ENCODE measurements around the gene ZDHHC6.
"Not testable (repeated sequence)": the region's sequence is repeated elsewhere in the genome, so short reads cannot be mapped to it uniquely, and the experiment has no call there.

ZDHHC6 gene

DNA sequence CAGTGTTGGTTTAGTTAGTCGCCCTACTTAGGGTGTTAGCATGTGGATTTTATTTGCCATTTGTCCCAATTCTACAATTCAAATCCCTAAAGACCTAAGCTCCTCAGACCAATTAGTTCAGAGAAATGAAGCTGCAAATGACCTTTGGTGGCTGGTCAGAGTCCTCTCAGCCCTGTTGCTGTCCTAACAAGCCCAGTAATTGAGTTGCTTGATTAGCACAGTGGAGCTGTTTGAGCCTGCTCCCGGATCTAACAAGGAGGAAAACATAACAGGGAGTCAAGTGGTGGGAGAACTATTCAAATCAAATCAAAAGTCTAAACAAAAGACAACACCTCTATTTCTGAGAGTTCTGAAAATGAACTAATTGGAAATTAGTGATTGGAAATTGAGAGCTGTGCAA, 22.1 kb downstream of the ZDHHC6 start:
- no peaks in the 10 kb centered on the region for H3K9me3 Mint-ChIP-seq
- H3K27me3 Mint-ChIP-seq (ENCODE audit: low read depth) = no peaks in the 10 kb centered on the region
- peaks cover 49% of the 10 kb centered on the region for H3K36me3 Mint-ChIP-seq (ENCODE audit: low read depth)
- no peak overlapping the region for H3K4me3 Mint-ChIP-seq
- no peaks in the 10 kb centered on the region for H3K4me1 Mint-ChIP-seq (ENCODE audit: low read depth)
- H3K27ac Mint-ChIP-seq = no peak overlapping the region

DNA sequence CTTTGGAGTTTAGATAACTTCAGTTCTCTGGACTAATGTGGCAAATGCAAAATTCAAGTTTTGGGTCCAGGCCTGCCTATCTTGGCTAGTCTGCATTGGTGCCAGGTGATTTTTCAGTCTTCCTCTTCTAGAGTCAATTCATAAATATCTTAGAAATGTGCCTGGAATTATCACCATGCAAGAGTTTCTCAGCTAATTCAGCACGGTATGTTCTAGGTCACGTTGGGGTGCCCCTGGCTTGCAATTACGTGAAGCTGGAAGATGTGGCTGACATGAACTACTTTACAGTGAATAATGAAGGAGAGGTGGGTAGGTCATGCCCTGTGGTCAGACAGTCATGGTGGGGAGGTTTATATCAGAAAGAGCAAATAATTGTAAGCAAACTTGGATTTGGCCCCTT, 25.0 kb downstream of the ZDHHC6 start:
- Mint-ChIP-seq H3K9me3 (no peaks in the 10 kb centered on the region), H3K4me3 (no peak overlapping the region), H3K36me3 (ENCODE audit: low read depth) (peaks cover 35% of the 10 kb centered on the region), H3K27me3 (ENCODE audit: low read depth) (no peaks in the 10 kb centered on the region), H3K4me1 (ENCODE audit: low read depth) (no peaks in the 10 kb centered on the region), H3K27ac (no peak overlapping the region)

DNA sequence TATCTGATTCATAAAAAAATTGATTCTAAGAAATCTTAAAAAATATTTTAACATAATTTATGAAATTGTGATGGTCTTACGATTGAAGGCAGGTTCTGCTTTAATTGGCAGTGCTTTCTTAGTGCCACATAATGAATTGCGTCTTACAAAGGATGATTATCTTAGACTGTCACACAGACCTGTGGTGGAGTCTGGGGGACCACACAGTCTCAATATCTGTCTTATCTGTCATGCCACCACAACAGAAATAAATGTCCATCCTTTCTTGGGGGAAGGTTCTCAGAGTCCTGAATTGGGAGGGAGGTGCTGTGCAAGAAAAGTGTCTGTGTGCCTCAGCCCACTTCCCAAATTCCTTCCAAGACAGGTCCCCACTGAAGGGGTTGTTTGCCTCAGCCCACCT, 34.0 kb downstream of the ZDHHC6 start:
- Mint-ChIP-seq H3K4me3 (no peak overlapping the region), H3K4me1 (ENCODE audit: low read depth) (no peaks in the 10 kb centered on the region), H3K36me3 (ENCODE audit: low read depth) (peaks cover 54% of the 10 kb centered on the region), H3K9me3 (no peaks in the 10 kb centered on the region), H3K27ac (no peak overlapping the region), H3K27me3 (ENCODE audit: low read depth) (no peaks in the 10 kb centered on the region)

DNA sequence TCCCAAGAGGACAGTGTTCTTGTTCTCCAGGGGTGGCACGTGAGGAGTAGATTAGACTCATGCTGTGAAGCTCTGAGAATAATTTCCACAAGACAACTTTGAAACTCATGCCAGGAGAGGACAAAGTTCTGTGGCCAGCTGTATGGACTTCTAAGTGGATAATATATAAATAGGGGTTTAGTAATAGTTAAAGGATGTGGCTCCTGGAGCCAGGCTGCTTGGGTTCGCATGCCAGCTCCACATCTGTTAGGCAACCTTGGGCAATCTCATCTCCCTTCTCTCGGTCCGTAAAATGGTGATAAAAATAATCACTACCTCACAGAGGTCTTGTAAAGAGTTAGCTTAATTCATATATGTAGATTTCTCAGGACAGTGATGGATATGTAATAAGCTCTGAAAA, 37.0 kb downstream of the ZDHHC6 start:
- Mint-ChIP-seq H3K36me3 (ENCODE audit: low read depth) (peaks cover 61% of the 10 kb centered on the region), H3K27ac (no peak overlapping the region), H3K4me3 (no peak overlapping the region), H3K27me3 (ENCODE audit: low read depth) (no peaks in the 10 kb centered on the region), H3K4me1 (ENCODE audit: low read depth) (no peaks in the 10 kb centered on the region), H3K9me3 (peaks cover 13% of the 10 kb centered on the region)

DNA sequence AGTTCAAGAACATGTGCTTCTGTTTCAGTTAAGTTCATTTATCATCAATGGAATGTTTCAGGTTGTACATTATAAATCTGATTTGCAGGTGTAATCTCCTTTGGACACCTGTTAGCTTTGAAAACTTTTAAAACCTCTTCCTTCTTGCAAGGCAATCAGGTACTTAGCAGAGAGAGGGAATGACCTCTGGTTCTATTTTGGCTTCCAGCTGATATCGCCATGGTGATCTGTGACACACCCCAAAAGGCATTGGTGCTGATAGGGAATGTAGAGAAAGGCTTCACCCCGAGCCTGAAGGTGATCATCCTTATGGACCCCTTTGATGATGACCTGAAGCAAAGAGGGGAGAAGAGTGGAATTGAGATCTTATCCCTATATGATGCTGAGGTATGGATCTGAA, 37.4 kb downstream of the ZDHHC6 start:
- Mint-ChIP-seq H3K36me3 (ENCODE audit: low read depth) (peaks cover 63% of the 10 kb centered on the region), H3K9me3 (peaks cover 13% of the 10 kb centered on the region), H3K27me3 (ENCODE audit: low read depth) (no peaks in the 10 kb centered on the region), H3K27ac (no peak overlapping the region), H3K4me1 (ENCODE audit: low read depth) (no peaks in the 10 kb centered on the region), H3K4me3 (no peak overlapping the region)

DNA sequence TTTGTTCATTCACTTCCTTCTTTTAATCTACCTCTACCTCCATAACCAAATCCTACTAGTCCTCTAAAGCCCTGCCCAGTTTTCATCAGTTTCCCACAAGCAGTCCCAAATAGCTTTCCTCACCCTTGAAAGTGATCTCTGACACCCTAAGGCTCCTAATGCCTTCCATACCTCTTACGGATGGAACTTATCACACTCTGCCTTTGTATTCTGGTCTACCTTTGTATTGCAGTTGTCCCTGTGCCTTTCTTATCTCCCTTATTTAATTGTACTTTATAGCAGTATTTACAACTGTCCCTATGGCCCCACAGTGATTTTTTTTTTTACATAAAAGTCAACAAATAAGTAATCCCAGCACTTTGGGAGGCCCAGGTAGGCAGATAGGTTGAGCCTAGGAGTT, 39.0 kb downstream of the ZDHHC6 start:
- no peaks in the 10 kb centered on the region for H3K4me1 Mint-ChIP-seq (ENCODE audit: low read depth)
- no peaks in the 10 kb centered on the region for H3K27me3 Mint-ChIP-seq (ENCODE audit: low read depth)
- H3K27ac Mint-ChIP-seq = peak overlapping the region; percentile 8
- no peak overlapping the region for H3K4me3 Mint-ChIP-seq
- H3K36me3 Mint-ChIP-seq (ENCODE audit: low read depth) = peaks cover 67% of the 10 kb centered on the region
- peaks cover 13% of the 10 kb centered on the region for H3K9me3 Mint-ChIP-seq

DNA sequence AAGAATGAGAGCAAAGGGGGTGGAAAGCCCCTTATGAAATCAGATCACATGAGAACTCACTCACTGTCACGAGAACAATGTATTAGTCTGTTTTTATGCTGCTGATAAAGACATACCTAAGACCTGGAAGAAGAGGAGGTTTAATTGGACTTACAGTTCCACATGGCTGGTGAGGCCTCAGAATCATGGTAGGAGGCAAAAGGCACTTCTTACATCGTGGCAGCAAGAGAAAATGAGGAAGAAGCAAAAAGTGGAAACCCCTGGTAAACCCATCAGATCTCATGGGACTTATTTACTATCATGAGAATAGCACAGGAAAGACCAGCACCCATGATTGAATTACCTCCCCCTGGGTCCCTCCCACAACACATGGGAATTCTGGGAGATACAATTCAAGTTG, 39.9 kb downstream of the ZDHHC6 start:
- Mint-ChIP-seq H3K9me3 (peaks cover 13% of the 10 kb centered on the region), H3K36me3 (ENCODE audit: low read depth) (peaks cover 68% of the 10 kb centered on the region)
- H3K4me3 Mint-ChIP-seq; H3K27ac Mint-ChIP-seq; H3K27me3 Mint-ChIP-seq (ENCODE audit: low read depth); H3K4me1 Mint-ChIP-seq (ENCODE audit: low read depth): not testable (repeated sequence)

DNA sequence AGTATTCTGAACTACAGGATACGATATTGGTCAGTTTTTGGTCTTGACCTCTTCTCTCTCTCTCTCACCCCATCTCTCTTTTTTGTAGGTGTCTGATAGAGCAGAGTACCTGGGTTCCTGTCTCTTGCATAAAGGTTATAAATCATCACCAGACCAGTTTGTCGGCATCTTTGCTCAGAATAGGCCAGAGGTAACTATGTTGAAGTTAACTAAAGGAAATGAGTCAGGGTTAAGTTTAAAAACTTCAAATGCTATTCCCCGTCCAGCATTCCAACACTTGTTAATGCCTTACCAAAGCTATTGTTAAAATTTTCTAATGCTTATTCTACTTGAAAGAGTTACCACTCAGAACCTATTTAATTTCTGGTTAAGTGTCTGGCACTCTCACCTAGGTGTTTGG, 42.1 kb downstream of the ZDHHC6 start:
- H3K36me3 Mint-ChIP-seq (ENCODE audit: low read depth) = peaks cover 62% of the 10 kb centered on the region
- H3K9me3 Mint-ChIP-seq = peaks cover 13% of the 10 kb centered on the region
- H3K4me3 Mint-ChIP-seq = no peak overlapping the region
- H3K27me3 Mint-ChIP-seq (ENCODE audit: low read depth) = no peaks in the 10 kb centered on the region
- no peak overlapping the region for H3K27ac Mint-ChIP-seq
- no peaks in the 10 kb centered on the region for H3K4me1 Mint-ChIP-seq (ENCODE audit: low read depth)

DNA sequence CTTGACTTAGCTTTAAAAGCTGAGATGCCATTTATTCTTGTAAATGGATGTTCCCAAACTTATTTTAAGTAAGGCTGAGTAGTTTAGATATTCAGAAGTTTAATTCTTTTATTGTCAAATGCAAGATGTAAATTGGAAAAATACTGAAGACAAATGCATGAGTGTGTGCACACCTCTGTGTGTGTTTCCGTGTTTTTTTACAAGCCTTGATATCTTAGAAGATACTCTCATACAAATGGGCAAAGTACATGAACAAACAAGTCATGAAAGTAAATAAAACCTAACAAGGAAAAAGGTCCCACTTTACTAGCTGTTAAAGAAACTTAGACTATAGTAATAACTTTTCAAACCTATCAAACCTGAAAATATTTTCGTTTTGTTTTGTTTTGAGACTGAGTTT, 43.8 kb downstream of the ZDHHC6 start:
- H3K27me3 Mint-ChIP-seq (ENCODE audit: low read depth) = no peaks in the 10 kb centered on the region
- H3K27ac Mint-ChIP-seq = no peak overlapping the region
- peaks cover 54% of the 10 kb centered on the region for H3K36me3 Mint-ChIP-seq (ENCODE audit: low read depth)
- no peak overlapping the region for H3K4me3 Mint-ChIP-seq
- no peaks in the 10 kb centered on the region for H3K4me1 Mint-ChIP-seq (ENCODE audit: low read depth)
- peaks cover 13% of the 10 kb centered on the region for H3K9me3 Mint-ChIP-seq

DNA sequence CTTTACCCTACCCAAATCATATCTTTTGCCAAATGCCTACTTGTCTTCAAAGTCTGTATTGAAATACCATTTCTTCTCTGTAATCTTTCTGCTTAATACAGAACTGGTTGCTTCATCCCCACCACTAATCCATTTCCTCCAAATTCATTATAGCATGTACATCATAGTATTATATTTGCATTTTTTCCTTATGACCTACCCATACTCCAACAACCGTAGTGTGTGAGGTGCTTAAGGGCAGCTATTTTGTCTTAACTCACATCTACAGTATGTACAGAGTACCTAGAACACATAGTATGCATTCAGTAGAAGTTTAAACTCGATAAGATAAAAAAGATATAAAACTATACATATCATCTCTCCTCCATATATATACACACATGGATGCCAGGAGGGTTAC, 49.1 kb downstream of the ZDHHC6 start:
- Mint-ChIP-seq H3K27me3 (ENCODE audit: low read depth) (no peaks in the 10 kb centered on the region), H3K4me1 (ENCODE audit: low read depth) (peaks cover 6% of the 10 kb centered on the region), H3K4me3 (no peak overlapping the region), H3K27ac (no peak overlapping the region), H3K9me3 (no peaks in the 10 kb centered on the region), H3K36me3 (ENCODE audit: low read depth) (peaks cover 23% of the 10 kb centered on the region)

DNA sequence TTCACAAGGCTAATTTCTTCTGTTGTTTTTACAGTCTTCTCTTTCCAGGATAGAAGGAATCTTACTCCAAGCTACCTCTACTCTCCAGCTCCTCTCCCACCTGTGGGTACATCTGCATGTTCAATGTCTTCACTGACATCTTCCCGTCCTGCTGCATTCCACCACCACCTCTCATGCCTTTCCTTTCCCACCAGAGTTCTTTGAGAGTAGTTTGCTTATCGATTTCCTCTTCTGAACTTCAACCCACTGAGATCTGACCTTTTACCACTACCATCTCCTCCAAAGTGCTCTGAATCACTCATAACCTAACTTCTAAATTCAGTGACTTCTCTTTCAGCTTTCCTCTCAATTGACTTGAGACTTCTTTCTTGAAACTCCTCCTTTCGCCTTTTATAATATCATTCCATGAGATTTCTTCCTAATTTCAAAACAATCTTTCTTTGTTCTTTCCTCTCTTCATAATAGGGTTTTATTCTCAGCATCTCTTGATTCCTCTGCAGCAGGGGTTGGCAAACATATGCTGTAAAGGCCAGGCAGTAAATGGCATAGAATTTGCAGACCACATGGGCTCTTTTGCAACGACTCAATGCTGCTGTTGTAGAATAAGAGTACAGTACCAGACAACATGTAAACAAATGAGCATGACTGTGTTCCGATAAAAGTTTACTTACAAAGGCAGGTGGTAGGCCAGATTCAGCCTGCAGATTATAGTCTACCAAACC, 50.7 kb downstream of the ZDHHC6 start:
- no peak overlapping the region for H3K27ac Mint-ChIP-seq
- H3K27me3 Mint-ChIP-seq (ENCODE audit: low read depth) = no peaks in the 10 kb centered on the region
- no peaks in the 10 kb centered on the region for H3K9me3 Mint-ChIP-seq
- peaks cover 9% of the 10 kb centered on the region for H3K4me1 Mint-ChIP-seq (ENCODE audit: low read depth)
- H3K4me3 Mint-ChIP-seq = no peak overlapping the region
- H3K36me3 Mint-ChIP-seq (ENCODE audit: low read depth) = peaks cover 22% of the 10 kb centered on the region

DNA sequence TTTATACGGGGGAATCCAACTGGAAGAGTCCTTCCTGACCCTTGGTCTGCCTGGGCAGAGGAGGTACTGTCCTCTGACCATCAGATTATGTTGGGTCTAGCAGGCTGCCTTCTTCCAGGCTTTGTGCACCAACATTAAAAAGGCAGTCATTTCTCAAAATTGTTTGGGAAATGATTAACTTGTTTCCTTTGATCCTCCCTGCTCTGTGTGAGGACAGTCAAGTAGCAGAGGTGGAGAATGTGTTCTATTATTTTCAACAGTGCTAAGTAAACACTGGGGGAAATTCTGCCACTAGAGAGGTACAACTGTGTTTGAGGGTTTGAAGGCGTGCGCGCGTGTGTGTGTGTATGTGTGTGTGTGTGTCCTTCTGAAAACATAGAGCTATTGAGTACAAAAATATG, 52.2 kb downstream of the ZDHHC6 start:
- no peak overlapping the region for H3K4me3 Mint-ChIP-seq
- no peaks in the 10 kb centered on the region for H3K9me3 Mint-ChIP-seq
- peaks cover 17% of the 10 kb centered on the region for H3K4me1 Mint-ChIP-seq (ENCODE audit: low read depth)
- H3K36me3 Mint-ChIP-seq (ENCODE audit: low read depth) = peaks cover 21% of the 10 kb centered on the region
- H3K27ac Mint-ChIP-seq = peak overlapping the region; percentile 66
- no peaks in the 10 kb centered on the region for H3K27me3 Mint-ChIP-seq (ENCODE audit: low read depth)

DNA sequence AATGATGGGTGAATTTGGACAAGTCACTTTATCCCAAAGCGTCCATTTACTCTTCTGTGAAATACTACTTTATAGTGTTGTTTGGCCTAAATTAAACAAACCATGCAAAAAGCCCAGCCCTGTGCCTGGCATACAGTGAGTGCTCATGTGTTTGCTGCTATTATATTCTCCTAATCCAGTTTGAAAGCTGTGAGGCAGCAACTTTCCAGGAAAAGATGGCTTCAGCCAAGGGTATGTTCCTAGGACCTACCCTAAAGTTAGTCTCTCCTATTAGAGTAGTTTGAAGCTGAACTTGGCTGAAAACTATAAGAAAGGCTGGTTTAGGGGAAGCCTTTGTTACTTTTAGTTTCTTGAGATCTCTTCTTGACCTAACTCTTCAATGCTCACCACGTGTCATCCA, 52.9 kb downstream of the ZDHHC6 start:
- H3K27me3 Mint-ChIP-seq (ENCODE audit: low read depth) = no peaks in the 10 kb centered on the region
- peak overlapping the region; percentile 66 for H3K27ac Mint-ChIP-seq

DNA sequence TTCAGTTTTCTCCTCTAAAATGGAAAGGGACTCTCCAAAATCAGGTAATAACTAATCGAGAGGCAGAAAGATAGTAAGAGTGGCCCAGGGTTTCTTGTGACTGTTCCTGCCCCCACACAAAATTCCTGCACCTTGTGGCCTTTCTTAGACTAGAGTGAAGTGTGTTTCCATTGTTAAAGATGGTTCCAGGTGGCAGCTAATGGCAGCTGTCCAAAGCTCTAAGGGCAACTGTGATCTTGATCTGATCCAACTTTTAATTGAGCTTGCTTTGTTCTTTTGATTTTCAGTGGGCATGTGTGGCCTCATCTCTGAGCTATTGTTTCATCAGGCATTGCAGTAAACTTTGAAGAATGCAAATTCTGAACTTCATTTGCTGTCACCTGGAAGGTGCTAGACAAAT, 53.4 kb downstream of the ZDHHC6 start:
- Mint-ChIP-seq H3K4me3 (no peak overlapping the region), H3K27ac (no peak overlapping the region), H3K36me3 (ENCODE audit: low read depth) (peaks cover 17% of the 10 kb centered on the region)

More for the DNA sequence above, 52.9 kb downstream of the ZDHHC6 start:
- Mint-ChIP-seq H3K36me3 (ENCODE audit: low read depth) (peaks cover 18% of the 10 kb centered on the region), H3K4me3 (no peak overlapping the region), H3K4me1 (ENCODE audit: low read depth) (peaks cover 22% of the 10 kb centered on the region), H3K9me3 (no peaks in the 10 kb centered on the region)

DNA sequence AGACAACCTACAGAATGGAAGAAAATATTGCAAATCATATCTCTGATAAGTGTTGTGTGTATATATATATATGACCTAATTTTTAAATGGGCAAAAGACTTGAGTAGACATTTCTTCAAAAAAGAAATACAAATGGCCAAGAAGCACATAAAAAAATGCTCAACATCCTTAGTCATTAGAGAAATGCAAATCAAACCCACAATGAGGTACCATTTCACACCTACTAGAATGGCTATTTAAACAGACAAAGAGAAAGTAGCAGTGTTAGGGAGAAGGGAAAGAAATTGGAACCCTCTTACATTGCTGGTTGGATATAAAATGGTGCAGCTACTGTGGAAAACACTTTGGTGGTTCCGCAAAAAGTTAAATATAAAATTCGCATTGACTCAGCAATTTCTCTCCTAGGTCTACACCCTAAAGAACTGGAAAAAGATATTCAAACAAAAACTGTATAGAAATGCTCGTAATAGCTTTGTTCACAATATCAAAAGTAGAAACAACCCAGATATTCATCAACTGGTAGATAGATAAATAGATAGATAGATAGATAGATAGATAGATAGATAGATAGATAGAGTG, 56.5 kb downstream of the ZDHHC6 start:
- peaks cover 29% of the 10 kb centered on the region for H3K4me1 Mint-ChIP-seq (ENCODE audit: low read depth)
- peaks cover 17% of the 10 kb centered on the region for H3K36me3 Mint-ChIP-seq (ENCODE audit: low read depth)
- H3K4me3 Mint-ChIP-seq = no peak overlapping the region
- peak overlapping the region; percentile 8 for H3K27ac Mint-ChIP-seq
- H3K27me3 Mint-ChIP-seq (ENCODE audit: low read depth) = no peaks in the 10 kb centered on the region
- H3K9me3 Mint-ChIP-seq = no peaks in the 10 kb centered on the region

More for the DNA sequence above, 53.4 kb downstream of the ZDHHC6 start:
- H3K27me3 Mint-ChIP-seq (ENCODE audit: low read depth) = no peaks in the 10 kb centered on the region
- no peaks in the 10 kb centered on the region for H3K9me3 Mint-ChIP-seq
- H3K4me1 Mint-ChIP-seq (ENCODE audit: low read depth) = peaks cover 26% of the 10 kb centered on the region

Measured in T-helper 1 cell treated with Interleukin-12 subunit alpha and Interleukin-12 subunit beta and Interleukin-4 antibody, amounts not matched to agents 30 μg/mL and 1 μg/mL, for 36 hours (primary cell).